Calu3 (cell line): ENCODE data around the gene CD101. TPM values are rescaled to one million over a fixed set of nuclear protein-coding genes. Genes with fewer than 3 reads are reported as not detected.

Experiments used
- BruUV-seq: library from RNA; stranded (reverse); fragments of 400-500 nt; replicated peaks from 2 replicates; lab custom pipeline; 2021; lab: Mats Ljungman, UMichigan
- CTCF ChIA-PET: fragments of 300-600 bp; sonication (Branson Sonifier 250); formaldehyde crosslinking; loops from one replicate; lab custom pipeline; 2022; ENCODE audit warnings: antibody characterized with exemption; lab: Charles Lee
- DNase-seq: peaks from one replicate; pipeline ENCODE4 v3.0.0; 2022
- H3K27ac Mint-ChIP-seq: one replicate; pipeline ENCODE4 v1.8.0; 2022; ENCODE audit warnings: mixed read lengths; ENCODE audit not compliant: unreplicated experiment
- H3K27me3 Mint-ChIP-seq: one replicate; pipeline ENCODE4 v1.8.0; 2022; ENCODE audit warnings: mixed read lengths; ENCODE audit not compliant: unreplicated experiment
- H3K36me3 Mint-ChIP-seq: one replicate; pipeline ENCODE4 v1.8.0; 2022; ENCODE audit warnings: mild to moderate bottlenecking, moderate library complexity, mixed read lengths; ENCODE audit not compliant: insufficient read depth, unreplicated experiment
- H3K4me1 Mint-ChIP-seq: one replicate; pipeline ENCODE4 v1.8.0; 2022; ENCODE audit warnings: mild to moderate bottlenecking, low read depth, mixed read lengths; ENCODE audit not compliant: unreplicated experiment
- H3K4me3 Mint-ChIP-seq: one replicate; pipeline ENCODE4 v1.8.0; 2022; ENCODE audit warnings: mild to moderate bottlenecking, low read depth, moderate library complexity, mixed read lengths; ENCODE audit not compliant: unreplicated experiment
- H3K9me3 Mint-ChIP-seq: one replicate; pipeline ENCODE4 v1.8.0; 2022; ENCODE audit warnings: low read depth, mixed read lengths; ENCODE audit not compliant: unreplicated experiment
- CTCF ChIP-seq: fragments of 200-600 bp; IDR thresholded peaks from one replicate; pipeline ENCODE4 v1.8.0; 2022; ENCODE audit warnings: antibody characterized with exemption; ENCODE audit not compliant: unreplicated experiment
- intact Hi-C: fragments of 100-400 bp; cut with micrococcal nuclease; formaldehyde crosslinking; loops from one replicate; pipeline ENCODE4 v1.10.0; 2022; ENCODE audit not compliant: unreplicated experiment
- total RNA-seq: library from RNA; stranded (reverse); gene quantifications from 2 replicates; pipeline ENCODE4 v1.2.3, GENCODE V29; 2022

Gene CD101
- total RNA-seq, 1 experiment from 2014 or later = 0.31 TPM

GRCh38 chr1:117077267-117077666 is 75.7 kb downstream of the CD101 start:
- H3K4me1 Mint-ChIP-seq = no peaks in the 10 kb centered on the region
- H3K4me3 Mint-ChIP-seq = no peak overlapping the region
- CTCF ChIA-PET = no interaction called here
- DNase-seq = no peak
- no peak overlapping the region for H3K27ac Mint-ChIP-seq
- no peak for TF ChIP-seq CTCF
- H3K27me3 Mint-ChIP-seq = no peaks in the 10 kb centered on the region
- no peaks in the 10 kb centered on the region for H3K9me3 Mint-ChIP-seq
- no TSS peak for BruUV-seq
- intact Hi-C loops = no loop called here
- peaks cover 7% of the 10 kb centered on the region for H3K36me3 Mint-ChIP-seq

GRCh38 chr1:117079737-117080136 is 78.2 kb downstream of the CD101 start:
- no peaks in the 10 kb centered on the region for H3K4me1 Mint-ChIP-seq
- H3K36me3 Mint-ChIP-seq = peaks cover 7% of the 10 kb centered on the region
- CTCF ChIA-PET = no interaction called here
- no peak for DNase-seq
- H3K4me3 Mint-ChIP-seq = no peak overlapping the region
- no peak for TF ChIP-seq CTCF
- BruUV-seq = no TSS peak
- no peak overlapping the region for H3K27ac Mint-ChIP-seq
- H3K27me3 Mint-ChIP-seq = no peaks in the 10 kb centered on the region
- intact Hi-C loops = no loop called here
- no peaks in the 10 kb centered on the region for H3K9me3 Mint-ChIP-seq

- Mint-ChIP-seq H3K9me3 (no peaks in the 10 kb centered on the region), H3K36me3 (no peaks in the 10 kb centered on the region), H3K27ac (no peak overlapping the region), H3K4me3 (no peak overlapping the region), H3K27me3 (no peaks in the 10 kb centered on the region), H3K4me1 (no peaks in the 10 kb centered on the region)
- BruUV-seq = no TSS peak
- TF ChIP-seq CTCF = no peak
- intact Hi-C loops = no loop called here
- no peak for DNase-seq
- CTCF ChIA-PET = no interaction called here
These were observed 82.7 kb downstream of the CD101 start for GRCh38 chr1:117084231-117084630.

Other genes starting within 250 kb of the CD101 start
- gene CD2, start 247.3 kb upstream of the CD101 start, total RNA-seq = not detected in 2 replicates
- 29.4 and 44.6 TPM in 2 replicates for gene PTGFRN, start 91.8 kb upstream of the CD101 start, total RNA-seq
- gene TTF2, start 58.6 kb downstream of the CD101 start, total RNA-seq = 46.6 and 49.6 TPM in 2 replicates
- gene TRIM45, start 120.0 kb downstream of the CD101 start, total RNA-seq = 4.3 and 5.3 TPM in 2 replicates
- gene VTCN1, start 209.2 kb downstream of the CD101 start, total RNA-seq = 35.7 and 39.1 TPM in 2 replicates